Gastroesophageal sphincter (tissue), 4 donors: ENCODE measurements around the gene ZNF576. TPM values are rescaled to one million over a fixed set of nuclear protein-coding genes. Genes with fewer than 3 reads are reported as not detected.
A peak's percentile ranks its signal among the peaks of the same experiment; 100 is the strongest.

Experiments
- ATAC-seq: fragments of 150-250 bp; one replicate; pipeline ENCODE4 v1.9.1; 2016; ENCODE audit warnings: mild to moderate bottlenecking, moderate library complexity
- H3K27ac ChIP-seq, 4 donors: fragments of 200-600 bp; sonication (generic) in 3 of 4; 1 replicate in 3 of 4; 2 replicates in 1 of 4; pipeline ENCODE4 v1.5.1; 2016 to 2019
- H3K27me3 ChIP-seq: fragments of 200-600 bp; sonication (generic); one replicate; pipeline ENCODE4 v1.5.1; 2019
- H3K36me3 ChIP-seq, 2 donors: fragments of 200-600 bp; sonication (generic); one replicate each; pipeline ENCODE4 v1.5.1; 2019; ENCODE audit warnings: control low read depth in 1 of 2
- H3K4me1 ChIP-seq, 3 donors: fragments of 200-600 bp; sonication (generic); 1 replicate in 2 of 3; 2 replicates in 1 of 3; pipeline ENCODE4 v1.5.1; 2016 to 2019; ENCODE audit warnings: control low read depth in 2 of 3
- H3K4me3 ChIP-seq, 2 donors: fragments of 200-600 bp; sonication (generic); one replicate each; pipeline ENCODE4 v1.5.1; 2019; ENCODE audit warnings: mild to moderate bottlenecking in 1 of 2, moderate library complexity in 1 of 2
- H3K9me3 ChIP-seq, 3 donors: fragments of 200-600 bp; sonication (generic); one replicate each; pipeline ENCODE4 v1.5.1; 2017 to 2019; ENCODE audit warnings: control low read depth in 2 of 3
- CTCF ChIP-seq, 4 experiments: fragments of 200-600 bp in 2 of 4; fragments of 450-650 bp in 2 of 4; sonication (generic) in 1 of 4; IDR thresholded peaks; one replicate each; pipeline ENCODE4 v1.5.1; 2017 to 2019; ENCODE audit warnings: antibody characterized with exemption in 4 of 4, mild to moderate bottlenecking in 2 of 4, moderate library complexity in 2 of 4
- EP300 ChIP-seq: sonication (generic); formaldehyde crosslinking; IDR thresholded peaks from one replicate; pipeline ENCODE4 v1.6.1; 2017; ENCODE audit warnings: antibody characterized with exemption, mild to moderate bottlenecking
- POLR2A ChIP-seq, 2 donors: fragments of 450-650 bp; IDR thresholded peaks; one replicate each; pipeline ENCODE4 v1.6.1; 2017; ENCODE audit warnings: antibody characterized with exemption in 2 of 2, mild to moderate bottlenecking in 2 of 2, moderate library complexity in 1 of 2
- POLR2AphosphoS5 ChIP-seq: sonication (generic); formaldehyde crosslinking; IDR thresholded peaks from one replicate; pipeline ENCODE4 v1.6.1; 2017; ENCODE audit warnings: antibody characterized with exemption
- WGBS, 2 donors: methylation state at CpG; one replicate each; pipeline ENCODE4 v1.1.5; 2018; ENCODE audit warnings: low coverage in 1 of 2; 5-methylcytosine and 5-hydroxymethylcytosine counted together
- total RNA-seq, 4 donors: library from RNA; depleted of rRNA; stranded (reverse); fragments of >200 nt; gene quantifications; one replicate each; pipeline ENCODE4 v1.1.0, GENCODE V29; 2016

ZNF576 gene
- total RNA-seq, 4 donors from 2014 or later = 10.8 to 19.9 (median 14.2) TPM

GRCh38 chr19:43595605-43595998, 793 bp upstream of the ZNF576 start:
- no peaks in the 10 kb centered on the region for H3K9me3 ChIP-seq
- TF ChIP-seq CTCF (IDR thresholded peaks at IDR 0.05) = peak in 1 of 4 experiments; percentile 10
- no peak for TF ChIP-seq EP300
- peaks cover 0 to 62% of the 10 kb centered on the region in 2 donors for H3K36me3 ChIP-seq
- peak overlapping the region; percentile 45 to 63 for H3K4me3 ChIP-seq
- 0 to 2% methylated on average over 2 to 8 of the region's 18 CpGs for WGBS, 2 donors
- H3K27me3 ChIP-seq = no peaks in the 10 kb centered on the region
- H3K27ac ChIP-seq = peak overlapping the region; percentile 62 to 97 (median 87)
- peak; percentile 19 for ATAC-seq
- H3K4me1 ChIP-seq = peaks cover 5 to 52% (median 29%) of the 10 kb centered on the region in 3 donors

GRCh38 chr19:43596842-43597461, 557 bp downstream of the ZNF576 start:
- H3K4me3 ChIP-seq = peak overlapping the region; percentile 56 to 63
- no peaks in the 10 kb centered on the region for H3K27me3 ChIP-seq
- H3K4me1 ChIP-seq = peaks cover 5 to 52% (median 29%) of the 10 kb centered on the region in 3 donors
- ATAC-seq = no peak
- TF ChIP-seq EP300 = no peak
- no peak for TF ChIP-seq POLR2AphosphoS5
- no peak for TF ChIP-seq CTCF (IDR thresholded peaks at IDR 0.05)
- no peak for TF ChIP-seq POLR2A (IDR thresholded peaks at IDR 0.05)
- H3K27ac ChIP-seq = peak overlapping the region; percentile 79 to 98 (median 94)
- 0 to 20% methylated on average over 1 to 6 of the region's 7 CpGs for WGBS, 2 donors
- H3K9me3 ChIP-seq = no peaks in the 10 kb centered on the region
- peaks cover 0 to 62% of the 10 kb centered on the region in 2 donors for H3K36me3 ChIP-seq

- no peaks in the 10 kb centered on the region for H3K9me3 ChIP-seq
- TF ChIP-seq POLR2AphosphoS5 (no peak), CTCF (IDR thresholded peaks at IDR 0.05) (no peak), POLR2A (IDR thresholded peaks at IDR 0.05) (no peak), EP300 (no peak)
- H3K27ac ChIP-seq = peak overlapping the region in 2 of 4 donors; percentile 21 to 92
- peaks cover 0 to 60% of the 10 kb centered on the region in 2 donors for H3K36me3 ChIP-seq
- 49 to 54% methylated on average over 2 to 4 of the region's 5 CpGs for WGBS, 2 donors
- H3K4me1 ChIP-seq = peaks cover 5 to 47% (median 29%) of the 10 kb centered on the region in 3 donors
- H3K27me3 ChIP-seq = no peaks in the 10 kb centered on the region
- no peak for ATAC-seq
- H3K4me3 ChIP-seq = no peak overlapping the region
Measured at GRCh38 chr19:43597876-43598275, 1.5 kb downstream of the ZNF576 start.

- Histone ChIP-seq H3K4me3 (no peak overlapping the region), H3K4me1 (peaks cover 5 to 39% (median 24%) of the 10 kb centered on the region in 3 donors), H3K36me3 (peaks cover 0 to 54% of the 10 kb centered on the region in 2 donors), H3K9me3 (no peaks in the 10 kb centered on the region), H3K27ac (no peak overlapping the region), H3K27me3 (no peaks in the 10 kb centered on the region)
- no peak for ATAC-seq
- 84% methylated on average over 8 of the region's 19 CpGs; no CpG with 5 or more reads in 1 of the 2 donors for WGBS, 2 donors
- TF ChIP-seq EP300 (no peak), POLR2AphosphoS5 (no peak), CTCF (IDR thresholded peaks at IDR 0.05) (no peak), POLR2A (IDR thresholded peaks at IDR 0.05) (no peak)
Measured at GRCh38 chr19:43598445-43599240, 2.2 kb downstream of the ZNF576 start.
